ENCODE data around the gene CDC42BPG. TPM values are rescaled to one million over a fixed set of nuclear protein-coding genes. Genes with fewer than 3 reads are reported as not detected.

The CDC42BPG gene
- total and polyA plus RNA-seq, 9 of the 15 experiments (the other 6 are each of a cell fraction or from before 2014, with no cell fraction given), result 0.04 to 8.8 (median 2.1) TPM

DNA sequence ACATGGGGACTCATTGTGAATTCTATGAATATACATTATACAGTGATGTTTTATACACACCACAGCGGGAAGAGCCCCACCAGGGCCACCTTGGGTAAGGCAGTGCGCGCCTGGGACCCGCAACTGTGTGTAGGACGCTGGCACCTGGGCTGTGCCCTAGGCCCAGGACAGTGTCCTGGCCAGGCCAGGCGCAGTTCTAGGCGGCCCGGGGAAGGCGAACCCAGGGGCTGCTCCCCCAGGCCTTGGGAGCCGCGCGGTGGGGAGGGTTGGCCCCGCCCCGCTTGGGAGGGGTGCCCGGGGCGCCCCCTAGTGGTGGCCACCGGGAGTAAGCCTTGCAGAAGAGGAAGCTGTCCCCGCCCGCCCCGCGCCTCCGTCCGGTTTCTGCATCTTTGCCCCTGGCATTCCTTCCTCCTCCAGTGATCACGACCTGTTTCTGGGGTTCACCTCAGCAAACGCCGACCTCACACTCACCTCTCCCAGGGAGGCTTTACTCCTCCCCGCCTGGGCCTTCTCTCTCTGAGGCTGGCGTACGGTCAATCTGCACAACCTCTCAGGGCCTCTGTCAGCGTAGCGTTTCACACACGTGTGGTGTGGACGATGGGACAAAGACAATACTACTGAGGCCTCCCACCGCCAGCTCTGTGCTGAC, 43.4 kb upstream of the CDC42BPG start (continued):
- TF ChIP-seq, protein P1, sequence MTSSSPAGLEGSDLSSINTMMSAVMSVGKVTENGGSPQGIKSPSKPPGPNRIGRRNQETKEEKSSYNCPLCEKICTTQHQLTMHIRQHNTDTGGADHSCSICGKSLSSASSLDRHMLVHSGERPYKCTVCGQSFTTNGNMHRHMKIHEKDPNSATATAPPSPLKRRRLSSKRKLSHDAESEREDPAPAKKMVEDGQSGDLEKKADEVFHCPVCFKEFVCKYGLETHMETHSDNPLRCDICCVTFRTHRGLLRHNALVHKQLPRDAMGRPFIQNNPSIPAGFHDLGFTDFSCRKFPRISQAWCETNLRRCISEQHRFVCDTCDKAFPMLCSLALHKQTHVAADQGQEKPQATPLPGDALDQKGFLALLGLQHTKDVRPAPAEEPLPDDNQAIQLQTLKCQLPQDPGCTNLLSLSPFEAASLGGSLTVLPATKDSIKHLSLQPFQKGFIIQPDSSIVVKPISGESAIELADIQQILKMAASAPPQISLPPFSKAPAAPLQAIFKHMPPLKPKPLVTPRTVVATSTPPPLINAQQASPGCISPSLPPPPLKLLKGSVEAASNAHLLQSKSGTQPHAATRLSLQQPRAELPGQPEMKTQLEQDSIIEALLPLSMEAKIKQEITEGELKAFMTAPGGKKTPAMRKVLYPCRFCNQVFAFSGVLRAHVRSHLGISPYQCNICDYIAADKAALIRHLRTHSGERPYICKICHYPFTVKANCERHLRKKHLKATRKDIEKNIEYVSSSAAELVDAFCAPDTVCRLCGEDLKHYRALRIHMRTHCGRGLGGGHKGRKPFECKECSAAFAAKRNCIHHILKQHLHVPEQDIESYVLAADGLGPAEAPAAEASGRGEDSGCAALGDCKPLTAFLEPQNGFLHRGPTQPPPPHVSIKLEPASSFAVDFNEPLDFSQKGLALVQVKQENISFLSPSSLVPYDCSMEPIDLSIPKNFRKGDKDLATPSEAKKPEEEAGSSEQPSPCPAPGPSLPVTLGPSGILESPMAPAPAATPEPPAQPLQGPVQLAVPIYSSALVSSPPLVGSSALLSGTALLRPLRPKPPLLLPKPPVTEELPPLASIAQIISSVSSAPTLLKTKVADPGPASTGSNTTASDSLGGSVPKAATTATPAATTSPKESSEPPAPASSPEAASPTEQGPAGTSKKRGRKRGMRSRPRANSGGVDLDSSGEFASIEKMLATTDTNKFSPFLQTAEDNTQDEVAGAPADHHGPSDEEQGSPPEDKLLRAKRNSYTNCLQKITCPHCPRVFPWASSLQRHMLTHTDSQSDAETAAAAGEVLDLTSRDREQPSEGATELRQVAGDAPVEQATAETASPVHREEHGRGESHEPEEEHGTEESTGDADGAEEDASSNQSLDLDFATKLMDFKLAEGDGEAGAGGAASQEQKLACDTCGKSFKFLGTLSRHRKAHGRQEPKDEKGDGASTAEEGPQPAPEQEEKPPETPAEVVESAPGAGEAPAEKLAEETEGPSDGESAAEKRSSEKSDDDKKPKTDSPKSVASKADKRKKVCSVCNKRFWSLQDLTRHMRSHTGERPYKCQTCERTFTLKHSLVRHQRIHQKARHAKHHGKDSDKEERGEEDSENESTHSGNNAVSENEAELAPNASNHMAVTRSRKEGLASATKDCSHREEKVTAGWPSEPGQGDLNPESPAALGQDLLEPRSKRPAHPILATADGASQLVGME (CRISPR knock-in tag; IDR thresholded peaks at IDR 0.05), result 0 out of 2 replicates have a peak, but pooled peaks have one; percentile 9
- TF ChIP-seq ZNF766 (CRISPR knock-in tag; conservative IDR thresholded peaks at IDR 0.05), result no peak
- TF ChIP-seq XRCC4 (IDR thresholded peaks at IDR 0.05; ENCODE audit: extremely low read depth, insufficient read depth, insufficient read length), result no peak
- no peak for TF ChIP-seq EWSR1 (IDR thresholded peaks at IDR 0.05; ENCODE audit: borderline replicate concordance, low read depth, partially characterized antibody)
- no peak for TF ChIP-seq PCBP2 (IDR thresholded peaks at IDR 0.05; ENCODE audit: low read depth, low read length, poor library complexity, severe bottlenecking)
- TF ChIP-seq, protein P2, sequence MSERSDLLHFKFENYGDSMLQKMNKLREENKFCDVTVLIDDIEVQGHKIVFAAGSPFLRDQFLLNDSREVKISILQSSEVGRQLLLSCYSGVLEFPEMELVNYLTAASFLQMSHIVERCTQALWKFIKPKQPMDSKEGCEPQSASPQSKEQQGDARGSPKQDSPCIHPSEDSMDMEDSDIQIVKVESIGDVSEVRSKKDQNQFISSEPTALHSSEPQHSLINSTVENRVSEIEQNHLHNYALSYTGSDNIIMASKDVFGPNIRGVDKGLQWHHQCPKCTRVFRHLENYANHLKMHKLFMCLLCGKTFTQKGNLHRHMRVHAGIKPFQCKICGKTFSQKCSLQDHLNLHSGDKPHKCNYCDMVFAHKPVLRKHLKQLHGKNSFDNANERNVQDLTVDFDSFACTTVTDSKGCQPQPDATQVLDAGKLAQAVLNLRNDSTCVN (CRISPR knock-in tag; IDR thresholded peaks at IDR 0.05), result no peak
- TF ChIP-seq L3MBTL2 (IDR thresholded peaks at IDR 0.05), result peak; percentile 73
- no peak for TF ChIP-seq TRIM24 (IDR thresholded peaks at IDR 0.05)
- peak; percentile 68; the same call in 1 of the 2 replicates for TF ChIP-seq PHF8 (IDR thresholded peaks at IDR 0.05; ENCODE audit: borderline replicate concordance, low read length)
- no peak for TF ChIP-seq BHLHE40 (IDR thresholded peaks at IDR 0.05; ENCODE audit: low read length)
- no peak for TF ChIP-seq TCF3 (CRISPR knock-in tag; IDR thresholded peaks at IDR 0.05)
- TF ChIP-seq BRCA1 (IDR thresholded peaks at IDR 0.05), result no peak
- TF ChIP-seq BRCA1 (CRISPR knock-in tag; IDR thresholded peaks at IDR 0.05), result no peak
- TF ChIP-seq HIVEP1 (CRISPR knock-in tag; IDR thresholded peaks at IDR 0.05), result no peak
- 0 out of 2 replicates have a peak, but pooled peaks have one; percentile 51 for TF ChIP-seq ZSCAN29 (IDR thresholded peaks at IDR 0.05)
- TF ChIP-seq ZNF586 (CRISPR knock-in tag; conservative IDR thresholded peaks at IDR 0.05), result no peak
- TF ChIP-seq CBX2 (IDR thresholded peaks at IDR 0.05; ENCODE audit: insufficient read depth, low read length, poor library complexity, severe bottlenecking), result no peak
- TF ChIP-seq RFX7 (CRISPR knock-in tag; IDR thresholded peaks at IDR 0.05), result no peak
- no peak for TF ChIP-seq ZNF384 (IDR thresholded peaks at IDR 0.05; ENCODE audit: low read depth, low read length)
- no peak for TF ChIP-seq C11orf30 (IDR thresholded peaks at IDR 0.05; ENCODE audit: low read depth)
- no peak for TF ChIP-seq IFI16 (CRISPR knock-in tag; IDR thresholded peaks at IDR 0.05)

Measured in K562 (cell line).